Measurements from ENCODE around the gene FGF12.

FGF12 gene

DNA sequence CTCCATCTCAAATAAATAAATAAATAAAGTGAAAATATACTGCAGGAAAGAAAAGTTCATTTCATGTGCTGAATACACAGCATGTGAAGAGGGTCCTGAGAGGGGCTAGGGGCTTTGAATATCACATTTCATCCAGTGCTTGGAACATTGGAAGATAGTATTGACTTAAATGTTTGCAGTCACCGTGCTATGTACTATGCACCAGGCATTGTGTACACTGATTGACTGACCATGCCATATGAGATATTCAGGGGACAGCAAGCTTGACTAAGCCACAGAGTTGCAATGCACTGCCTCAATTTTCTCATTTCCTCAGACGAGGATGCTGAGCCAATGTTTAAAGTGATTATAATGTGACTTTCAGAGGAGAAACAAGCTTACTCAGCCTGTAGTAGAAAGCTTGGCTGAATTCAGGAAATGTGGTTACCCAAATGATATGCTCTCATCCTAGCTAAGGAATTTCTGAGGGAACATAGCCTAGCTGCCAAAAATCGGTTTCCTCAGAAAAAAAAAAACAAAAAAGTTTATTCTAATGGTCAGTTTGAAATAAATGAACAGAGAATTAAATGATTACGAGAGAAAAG is 557.9 kb downstream of the FGF12 start:
- no peak for DNase-seq (ENCODE audit: extremely low read depth, low read depth)
- no peak overlapping the region for H3K4me3 ChIP-seq (replicated peaks; ENCODE audit: low read depth, low read length)
- TF ChIP-seq, protein P1, sequence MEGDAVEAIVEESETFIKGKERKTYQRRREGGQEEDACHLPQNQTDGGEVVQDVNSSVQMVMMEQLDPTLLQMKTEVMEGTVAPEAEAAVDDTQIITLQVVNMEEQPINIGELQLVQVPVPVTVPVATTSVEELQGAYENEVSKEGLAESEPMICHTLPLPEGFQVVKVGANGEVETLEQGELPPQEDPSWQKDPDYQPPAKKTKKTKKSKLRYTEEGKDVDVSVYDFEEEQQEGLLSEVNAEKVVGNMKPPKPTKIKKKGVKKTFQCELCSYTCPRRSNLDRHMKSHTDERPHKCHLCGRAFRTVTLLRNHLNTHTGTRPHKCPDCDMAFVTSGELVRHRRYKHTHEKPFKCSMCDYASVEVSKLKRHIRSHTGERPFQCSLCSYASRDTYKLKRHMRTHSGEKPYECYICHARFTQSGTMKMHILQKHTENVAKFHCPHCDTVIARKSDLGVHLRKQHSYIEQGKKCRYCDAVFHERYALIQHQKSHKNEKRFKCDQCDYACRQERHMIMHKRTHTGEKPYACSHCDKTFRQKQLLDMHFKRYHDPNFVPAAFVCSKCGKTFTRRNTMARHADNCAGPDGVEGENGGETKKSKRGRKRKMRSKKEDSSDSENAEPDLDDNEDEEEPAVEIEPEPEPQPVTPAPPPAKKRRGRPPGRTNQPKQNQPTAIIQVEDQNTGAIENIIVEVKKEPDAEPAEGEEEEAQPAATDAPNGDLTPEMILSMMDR (IDR thresholded peaks at IDR 0.05; ENCODE audit: low read depth, low read length, missing control alignments), result no peak

DNA sequence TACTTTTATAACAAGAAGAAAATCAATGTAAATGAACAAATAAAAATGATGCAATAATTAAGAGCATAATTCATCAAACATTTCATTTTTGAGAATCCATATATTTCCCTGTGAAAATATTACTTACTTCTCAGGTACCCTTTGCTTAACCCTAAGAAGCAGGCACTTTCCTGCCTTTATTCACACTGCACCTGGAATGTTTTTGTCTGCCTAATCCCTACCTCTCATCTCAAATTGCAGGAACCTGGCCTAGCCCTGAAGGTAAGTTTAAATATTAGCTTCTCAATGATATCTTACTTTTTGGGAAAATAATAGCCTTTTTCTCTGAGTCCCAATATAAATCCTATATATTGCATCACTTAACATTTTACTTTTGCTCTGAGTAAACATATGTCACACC is 559.1 kb downstream of the FGF12 start:
- DNase-seq (ENCODE audit: extremely low read depth, low read depth), result no peak
- TF ChIP-seq, protein P1 (IDR thresholded peaks at IDR 0.05; ENCODE audit: low read depth, low read length, missing control alignments), result no peak
- no peak overlapping the region for H3K4me3 ChIP-seq (replicated peaks; ENCODE audit: low read depth, low read length)

DNA sequence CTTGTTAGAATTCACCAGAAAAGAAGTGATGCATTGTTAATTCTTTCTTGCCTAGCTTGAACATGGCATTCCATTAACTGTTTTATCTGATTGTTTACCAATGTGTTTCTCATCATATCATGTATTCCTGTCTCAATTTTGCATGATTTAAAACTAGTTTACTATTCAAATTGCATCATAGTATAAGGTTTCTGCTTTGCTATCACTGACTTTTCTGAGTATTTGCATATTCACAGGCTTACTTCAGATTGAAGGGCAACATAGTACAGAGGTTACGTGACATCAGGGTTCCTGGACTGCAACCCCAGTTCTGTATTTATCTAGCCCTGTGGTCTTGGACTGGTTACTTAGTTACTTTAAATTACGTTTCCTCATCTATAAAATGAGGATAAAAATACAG is 561.8 kb downstream of the FGF12 start:
- no peak overlapping the region for H3K4me3 ChIP-seq (replicated peaks; ENCODE audit: low read depth, low read length)
- TF ChIP-seq, protein P1 (IDR thresholded peaks at IDR 0.05; ENCODE audit: low read depth, low read length, missing control alignments), result no peak
- DNase-seq (ENCODE audit: extremely low read depth, low read depth), result no peak

DNA sequence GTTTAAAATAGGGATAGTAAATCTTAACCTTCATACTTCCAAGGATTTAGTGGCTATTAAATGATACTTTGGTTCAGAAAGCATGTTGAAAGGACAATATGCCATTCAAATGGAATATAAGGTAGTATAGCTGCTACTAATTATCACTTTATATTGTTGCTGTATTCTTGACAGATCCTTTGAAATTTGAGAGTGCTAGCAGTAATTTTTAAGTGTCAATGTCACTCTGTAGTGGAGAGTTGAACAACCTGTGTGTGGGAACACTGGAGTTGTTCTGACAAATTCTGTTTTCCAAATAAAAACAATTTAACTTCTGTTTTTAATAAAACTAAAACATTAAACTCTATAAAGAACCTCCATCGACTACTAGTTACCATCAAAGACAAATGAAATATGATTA is 565.7 kb downstream of the FGF12 start:
- no peak for DNase-seq (ENCODE audit: extremely low read depth, low read depth)
- H3K4me3 ChIP-seq (replicated peaks; ENCODE audit: low read depth, low read length), result no peak overlapping the region
- TF ChIP-seq, protein P1 (IDR thresholded peaks at IDR 0.05; ENCODE audit: low read depth, low read length, missing control alignments), result no peak

DNA sequence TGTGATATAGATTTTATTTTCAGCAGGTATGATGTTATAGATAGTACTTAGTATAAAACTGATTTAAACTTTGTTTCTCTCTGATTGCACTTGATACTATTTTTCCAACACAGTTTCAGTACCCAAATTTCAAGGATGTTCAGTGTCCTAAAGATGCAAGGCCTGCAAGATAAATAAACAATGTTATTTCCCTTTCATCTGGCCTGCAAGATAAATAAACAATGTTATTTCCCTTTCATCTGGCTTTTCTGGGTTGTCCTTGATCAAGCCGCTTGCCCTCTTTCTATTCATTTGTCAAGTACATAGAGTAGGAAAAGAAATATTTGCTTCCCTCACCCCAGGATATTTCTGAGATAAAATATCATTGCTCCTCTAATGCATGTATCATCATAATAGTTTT is 571.0 kb downstream of the FGF12 start:
- DNase-seq (ENCODE audit: extremely low read depth, low read depth), result no peak
- H3K4me3 ChIP-seq (replicated peaks; ENCODE audit: low read depth, low read length), result no peak overlapping the region
- TF ChIP-seq, protein P1 (IDR thresholded peaks at IDR 0.05; ENCODE audit: low read depth, low read length, missing control alignments), result no peak

DNA sequence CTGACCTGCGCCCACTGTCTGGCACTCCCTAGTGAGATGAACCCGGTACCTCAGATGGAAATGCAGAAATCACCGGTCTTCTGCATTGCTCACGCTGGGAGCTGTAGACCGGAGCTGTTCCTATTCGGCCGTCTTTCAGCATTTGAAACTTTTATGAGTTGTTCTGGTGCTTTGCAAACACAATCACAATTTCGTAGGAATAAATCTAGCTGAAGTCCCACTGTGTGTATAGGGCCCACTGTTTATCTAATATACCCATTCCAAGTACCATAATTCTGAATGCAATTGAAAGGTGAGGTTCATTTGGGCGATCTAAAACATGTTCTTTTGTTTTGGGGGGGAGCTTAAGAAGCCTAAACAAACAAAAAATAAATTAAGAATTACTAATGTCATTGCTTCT is 572.1 kb downstream of the FGF12 start:
- TF ChIP-seq, protein P1 (IDR thresholded peaks at IDR 0.05; ENCODE audit: low read depth, low read length, missing control alignments), result no peak
- DNase-seq (ENCODE audit: extremely low read depth, low read depth), result no peak
- H3K4me3 ChIP-seq (replicated peaks; ENCODE audit: low read depth, low read length), result no peak overlapping the region

DNA sequence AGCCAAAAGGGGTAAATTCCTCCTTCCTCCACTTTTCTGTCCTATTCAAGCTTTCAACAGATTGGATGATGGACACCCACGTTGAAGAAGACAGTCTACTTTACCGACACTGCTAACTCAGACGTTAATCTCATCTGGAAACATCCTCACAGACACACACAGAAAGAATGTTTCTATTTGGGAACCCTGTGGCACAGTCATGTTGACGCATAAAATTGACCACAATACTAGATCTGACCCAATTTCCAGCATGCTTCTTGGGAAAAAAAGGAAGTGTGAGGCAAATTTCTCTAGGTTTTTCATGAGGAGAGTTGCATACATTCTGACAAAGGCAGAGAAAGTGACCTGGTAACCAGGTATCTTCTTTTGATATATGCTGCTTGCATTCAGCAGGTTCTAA is 594.1 kb downstream of the FGF12 start:
- TF ChIP-seq, protein P1 (IDR thresholded peaks at IDR 0.05; ENCODE audit: low read depth, low read length, missing control alignments), result no peak
- H3K4me3 ChIP-seq (replicated peaks; ENCODE audit: low read depth, low read length), result no peak overlapping the region
- no peak for DNase-seq (ENCODE audit: extremely low read depth, low read depth)
